Measurements from ENCODE around the gene KDM4C. TPM values are rescaled to one million over a fixed set of nuclear protein-coding genes. Genes with fewer than 3 reads are reported as not detected.

KDM4C gene
- total RNA-seq, 2 donors from 2014 or later = 66.2 to 68.7 TPM

GRCh38 chr9:6986141-6986815 lies 228.5 kb downstream of the KDM4C start:
- Mint-ChIP-seq H3K4me3 (no peak overlapping the region), H3K27me3 (no peaks in the 10 kb centered on the region), H3K9me3 (no peaks in the 10 kb centered on the region), H3K27ac (no peak overlapping the region), H3K4me1 (ENCODE audit: low read depth in 2 of 2) (peaks cover 0 to 10% of the 10 kb centered on the region in 2 donors), H3K36me3 (peaks cover 19% of the 10 kb centered on the region)
- ATAC-seq (no peak), DNase-seq (ENCODE audit: low spot score) (no peak)

- H3K9me3 Mint-ChIP-seq = no peaks in the 10 kb centered on the region
- peaks cover 0 to 10% of the 10 kb centered on the region in 2 donors for H3K4me1 Mint-ChIP-seq (ENCODE audit: low read depth in 2 of 2)
- ATAC-seq (no peak), DNase-seq (ENCODE audit: low spot score) (no peak)
- H3K4me3 Mint-ChIP-seq = no peak overlapping the region
- H3K27me3 Mint-ChIP-seq = no peaks in the 10 kb centered on the region
- H3K36me3 Mint-ChIP-seq = peaks cover 15% of the 10 kb centered on the region
- H3K27ac Mint-ChIP-seq = no peak overlapping the region
These were observed 229.6 kb downstream of the KDM4C start for GRCh38 chr9:6987381-6987780.

GRCh38 chr9:6991418-6991817 lies 233.6 kb downstream of the KDM4C start:
- ATAC-seq = no peak

GRCh38 chr9:6996061-6996854 lies 238.5 kb downstream of the KDM4C start:
- ATAC-seq = no peak
- H3K27ac Mint-ChIP-seq = no peak overlapping the region
- no peak overlapping the region for H3K4me3 Mint-ChIP-seq
- no peak for DNase-seq (ENCODE audit: low spot score)
- no peaks in the 10 kb centered on the region for H3K27me3 Mint-ChIP-seq
- peaks cover 0 to 13% of the 10 kb centered on the region in 2 donors for H3K4me1 Mint-ChIP-seq (ENCODE audit: low read depth in 2 of 2)
- H3K36me3 Mint-ChIP-seq = peaks cover 9% of the 10 kb centered on the region
- no peaks in the 10 kb centered on the region for H3K9me3 Mint-ChIP-seq

More at GRCh38 chr9:6991418-6991817, 233.6 kb downstream of the KDM4C start:
- Mint-ChIP-seq H3K36me3 (peaks cover 5% of the 10 kb centered on the region), H3K27me3 (no peaks in the 10 kb centered on the region), H3K27ac (no peak overlapping the region), H3K9me3 (no peaks in the 10 kb centered on the region), H3K4me1 (ENCODE audit: low read depth in 2 of 2) (peaks cover 0 to 11% of the 10 kb centered on the region in 2 donors), H3K4me3 (no peak overlapping the region)
- no peak for DNase-seq (ENCODE audit: low spot score)

- Mint-ChIP-seq H3K27ac (no peak overlapping the region), H3K9me3 (no peaks in the 10 kb centered on the region), H3K4me3 (no peak overlapping the region), H3K27me3 (no peaks in the 10 kb centered on the region), H3K4me1 (ENCODE audit: low read depth in 2 of 2) (peaks cover 0 to 18% of the 10 kb centered on the region in 2 donors), H3K36me3 (peaks cover 9% of the 10 kb centered on the region)
- ATAC-seq (no peak), DNase-seq (ENCODE audit: low spot score) (no peak)
These were observed 239.6 kb downstream of the KDM4C start for GRCh38 chr9:6997330-6997729.

GRCh38 chr9:6999794-7000193 lies 242.0 kb downstream of the KDM4C start:
- Mint-ChIP-seq H3K27me3 (no peaks in the 10 kb centered on the region), H3K9me3 (no peaks in the 10 kb centered on the region), H3K4me1 (ENCODE audit: low read depth in 2 of 2) (peaks cover 0 to 11% of the 10 kb centered on the region in 2 donors), H3K4me3 (no peak overlapping the region), H3K36me3 (peaks cover 5% of the 10 kb centered on the region), H3K27ac (no peak overlapping the region)
- DNase-seq (ENCODE audit: low spot score) (no peak), ATAC-seq (no peak)

GRCh38 chr9:7001571-7001970 lies 243.8 kb downstream of the KDM4C start:
- peaks cover 5 to 13% of the 10 kb centered on the region in 2 donors for H3K4me1 Mint-ChIP-seq (ENCODE audit: low read depth in 2 of 2)
- DNase-seq (ENCODE audit: low spot score) (no peak), ATAC-seq (no peak)
- no peaks in the 10 kb centered on the region for H3K27me3 Mint-ChIP-seq
- no peaks in the 10 kb centered on the region for H3K9me3 Mint-ChIP-seq
- H3K36me3 Mint-ChIP-seq = peaks cover 5% of the 10 kb centered on the region
- H3K27ac Mint-ChIP-seq = no peak overlapping the region
- H3K4me3 Mint-ChIP-seq = no peak overlapping the region

GRCh38 chr9:7003861-7004260 lies 246.1 kb downstream of the KDM4C start:
- peaks cover 5 to 10% of the 10 kb centered on the region in 2 donors for H3K4me1 Mint-ChIP-seq (ENCODE audit: low read depth in 2 of 2)
- H3K36me3 Mint-ChIP-seq = peaks cover 14% of the 10 kb centered on the region
- H3K9me3 Mint-ChIP-seq = no peaks in the 10 kb centered on the region
- ATAC-seq (no peak), DNase-seq (ENCODE audit: low spot score) (no peak)
- H3K27me3 Mint-ChIP-seq = no peaks in the 10 kb centered on the region
- H3K27ac Mint-ChIP-seq = no peak overlapping the region
- no peak overlapping the region for H3K4me3 Mint-ChIP-seq

- Mint-ChIP-seq H3K9me3 (no peaks in the 10 kb centered on the region), H3K4me3 (no peak overlapping the region), H3K36me3 (peaks cover 10% of the 10 kb centered on the region)
These were observed 248.6 kb downstream of the KDM4C start for GRCh38 chr9:7006417-7006816.

GRCh38 chr9:7008411-7008810 lies 250.6 kb downstream of the KDM4C start:
- Mint-ChIP-seq H3K4me1 (ENCODE audit: low read depth in 2 of 2) (peaks cover 17 to 18% of the 10 kb centered on the region in 2 donors), H3K36me3 (peaks cover 13% of the 10 kb centered on the region), H3K27me3 (no peaks in the 10 kb centered on the region), H3K27ac (no peak overlapping the region), H3K4me3 (no peak overlapping the region), H3K9me3 (no peaks in the 10 kb centered on the region)
- ATAC-seq = no peak
- no peak for DNase-seq (ENCODE audit: low spot score)

More at GRCh38 chr9:7006417-7006816, 248.6 kb downstream of the KDM4C start:
- Mint-ChIP-seq H3K4me1 (ENCODE audit: low read depth in 2 of 2) (peaks cover 10 to 11% of the 10 kb centered on the region in 2 donors), H3K27me3 (no peaks in the 10 kb centered on the region), H3K27ac (no peak overlapping the region)
- ATAC-seq = no peak
- no peak for DNase-seq (ENCODE audit: low spot score)

- no peak overlapping the region for H3K4me3 Mint-ChIP-seq
- no peaks in the 10 kb centered on the region for H3K27me3 Mint-ChIP-seq
- H3K4me1 Mint-ChIP-seq (ENCODE audit: low read depth in 2 of 2) = peaks cover 17 to 18% of the 10 kb centered on the region in 2 donors
- H3K36me3 Mint-ChIP-seq = peaks cover 13% of the 10 kb centered on the region
- no peaks in the 10 kb centered on the region for H3K9me3 Mint-ChIP-seq
- no peak overlapping the region for H3K27ac Mint-ChIP-seq
- DNase-seq (ENCODE audit: low spot score) (no peak), ATAC-seq (no peak)
These were observed 251.3 kb downstream of the KDM4C start for GRCh38 chr9:7009065-7009464.

- DNase-seq (ENCODE audit: low spot score) (no peak), ATAC-seq (peak; percentile 81 to 89)
- H3K4me3 Mint-ChIP-seq = no peak overlapping the region
- H3K27ac Mint-ChIP-seq = peak overlapping the region in 1 of 2 donors; percentile 37
- H3K36me3 Mint-ChIP-seq = peaks cover 13% of the 10 kb centered on the region
- H3K9me3 Mint-ChIP-seq = no peaks in the 10 kb centered on the region
- H3K27me3 Mint-ChIP-seq = no peaks in the 10 kb centered on the region
- peaks cover 13 to 15% of the 10 kb centered on the region in 2 donors for H3K4me1 Mint-ChIP-seq (ENCODE audit: low read depth in 2 of 2)
These were observed 253.8 kb downstream of the KDM4C start for GRCh38 chr9:7011395-7012067.

GRCh38 chr9:7027996-7028395 lies 270.2 kb downstream of the KDM4C start:
- Mint-ChIP-seq H3K27ac (no peak overlapping the region), H3K36me3 (peaks cover 21% of the 10 kb centered on the region), H3K27me3 (no peaks in the 10 kb centered on the region), H3K4me1 (ENCODE audit: low read depth in 2 of 2) (peaks cover 0 to 5% of the 10 kb centered on the region in 2 donors), H3K4me3 (no peak overlapping the region), H3K9me3 (no peaks in the 10 kb centered on the region)
- ATAC-seq (no peak), DNase-seq (ENCODE audit: low spot score) (no peak)

- Mint-ChIP-seq H3K27me3 (no peaks in the 10 kb centered on the region), H3K36me3 (peaks cover 18% of the 10 kb centered on the region), H3K4me1 (ENCODE audit: low read depth in 2 of 2) (peaks cover 0 to 2% of the 10 kb centered on the region in 2 donors), H3K9me3 (no peaks in the 10 kb centered on the region), H3K4me3 (no peak overlapping the region), H3K27ac (no peak overlapping the region)
- DNase-seq (ENCODE audit: low spot score) = no peak
- no peak for ATAC-seq
These were observed 270.8 kb downstream of the KDM4C start for GRCh38 chr9:7028591-7028990.

Measured in natural killer cell treated with Interleukin-12 subunit alpha and Interleukin-12 subunit beta and Interleukin-15 and Interleukin-18, amount 100 ng/mL, for 72 hours (primary cell).